ENCODE results near the gene ASB6. TPM values are rescaled to one million over a fixed set of nuclear protein-coding genes. Genes with fewer than 3 reads are reported as not detected.

ASB6 gene
- total and polyA plus RNA-seq, 4 donors = 3.4 to 8.4 (median 6.2) TPM

DNA sequence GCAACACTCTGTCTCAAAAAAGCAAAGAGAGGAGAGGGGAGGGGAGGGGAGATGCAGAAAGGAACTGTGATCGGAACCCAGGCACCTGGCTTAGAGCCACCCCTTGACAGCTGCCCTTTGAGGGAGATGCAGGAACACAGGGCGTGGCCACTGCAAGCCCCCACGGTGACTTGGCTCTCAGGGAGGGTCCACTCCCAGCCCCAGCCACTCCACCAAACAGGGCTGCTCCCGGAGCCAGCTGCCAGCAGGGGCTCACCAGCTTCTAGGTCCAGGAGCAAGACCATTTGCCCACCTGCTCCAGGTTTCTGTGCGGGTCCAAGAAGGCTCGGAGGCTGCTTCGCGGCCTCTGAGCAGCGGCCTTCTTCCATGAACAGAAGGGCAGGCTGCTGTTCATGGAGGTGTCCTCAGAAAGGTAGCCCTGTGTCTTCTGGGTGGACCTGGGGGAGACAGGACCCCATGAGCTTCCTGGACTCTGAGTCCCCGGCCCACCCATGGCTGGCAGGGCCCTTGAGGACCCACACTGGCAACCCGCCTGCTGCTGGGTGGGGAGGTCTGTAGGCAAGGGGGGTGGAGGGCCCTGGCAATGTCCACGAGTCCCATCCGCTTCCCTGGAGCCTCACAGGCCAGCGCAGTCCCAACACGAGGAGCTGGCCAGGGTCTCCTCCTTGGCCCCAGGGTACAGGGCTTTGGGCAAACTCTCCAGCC lies 29.0 kb downstream of the ASB6 start:
- no peak overlapping the region for H3K27ac ChIP-seq (ENCODE audit: low read depth in 1 of 2, low read length in 2 of 2)
- H3K4me1 ChIP-seq (ENCODE audit: control insufficient read depth in 4 of 4, insufficient read depth in 4 of 4, low read length in 3 of 4) = peaks cover 6 to 15% (median 10%) of the 10 kb centered on the region in 4 donors
- H3K27me3 ChIP-seq (ENCODE audit: control insufficient read depth in 4 of 4, insufficient read depth in 4 of 4, low read length in 3 of 4) = no peaks in the 10 kb centered on the region
- TF ChIP-seq FOXA2 (IDR thresholded peaks at IDR 0.05) (no peak), GABPA (IDR thresholded peaks at IDR 0.05 in 1 of 2, conservative IDR thresholded peaks at IDR 0.05 in 1 of 2) (no peak), ATF3 (IDR thresholded peaks at IDR 0.05) (no peak), EGR1 (IDR thresholded peaks at IDR 0.05; ENCODE audit: low read depth in 2 of 2) (no peak), HNF4A (conservative IDR thresholded peaks at IDR 0.05) (no peak), NR2F2 (IDR thresholded peaks at IDR 0.05) (no peak), SP1 (IDR thresholded peaks at IDR 0.05) (no peak), YY1 (IDR thresholded peaks at IDR 0.05) (no peak), JUND (IDR thresholded peaks at IDR 0.05) (no peak), ZBTB33 (IDR thresholded peaks at IDR 0.05) (no peak), TAF1 (conservative IDR thresholded peaks at IDR 0.05) (no peak), CTCF (IDR thresholded peaks at IDR 0.05; ENCODE audit: low read depth, low read length, missing input control) (no peak), FOXA1 (IDR thresholded peaks at IDR 0.05) (no peak), REST (IDR thresholded peaks at IDR 0.05) (no peak), HNF4G (IDR thresholded peaks at IDR 0.05) (no peak), RXRA (IDR thresholded peaks at IDR 0.05) (no peak), RAD21 (IDR thresholded peaks at IDR 0.05) (no peak)
- TF ChIP-seq, protein P1, sequence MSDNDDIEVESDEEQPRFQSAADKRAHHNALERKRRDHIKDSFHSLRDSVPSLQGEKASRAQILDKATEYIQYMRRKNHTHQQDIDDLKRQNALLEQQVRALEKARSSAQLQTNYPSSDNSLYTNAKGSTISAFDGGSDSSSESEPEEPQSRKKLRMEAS (IDR thresholded peaks at IDR 0.05) = no peak
- H3K36me3 ChIP-seq (ENCODE audit: control insufficient read depth in 4 of 4, insufficient read depth in 3 of 4, low read depth in 1 of 4, low read length in 3 of 4) = no peaks in the 10 kb centered on the region
- WGBS = 86% methylated on average over 15 of the region's 15 CpGs
- H3K9me3 ChIP-seq (ENCODE audit: control insufficient read depth in 4 of 4, low read length in 3 of 4) = no peaks in the 10 kb centered on the region
- H3K9ac ChIP-seq (ENCODE audit: low read depth in 1 of 2, low read length in 2 of 2) = no peak overlapping the region
- H3K4me3 ChIP-seq (ENCODE audit: low read depth in 1 of 3, low read length in 3 of 3) = no peak overlapping the region
- no peak for DNase-seq (ENCODE audit: low spot score)

Data from liver (tissue), 9 donors.